HFF-Myc (cell line): ENCODE data around the gene ZFP36L1.
A peak's percentile ranks its signal among the peaks of the same experiment; 100 is the strongest.

Experiments
- DNase-seq: peaks from one replicate; pipeline ENCODE4 v3.0.0-alpha.2; 2011; ENCODE audit warnings: low read depth; ENCODE audit errors: extremely low read depth
- H3K4me3 ChIP-seq: replicated peaks from 2 replicates; pipeline ENCODE4 v1.5.1; 2011; ENCODE audit warnings: low read depth, mild to moderate bottlenecking, control low read depth, low read length
- CTCF ChIP-seq: IDR thresholded peaks from 2 replicates; pipeline ENCODE4 v1.5.1; 2012; ENCODE audit warnings: mild to moderate bottlenecking, low read depth, low read length, control low read depth; ENCODE audit errors: missing control alignments

The ZFP36L1 gene

GRCh38 chr14:68779761-68780323 lies 13.0 kb downstream of the ZFP36L1 start:
- TF ChIP-seq CTCF = no peak
- peak; percentile 90 for DNase-seq
- H3K4me3 ChIP-seq = no peak overlapping the region

- DNase-seq = no peak
- TF ChIP-seq CTCF = no peak
- H3K4me3 ChIP-seq = no peak overlapping the region
Measured at GRCh38 chr14:68777644-68778043, 15.2 kb downstream of the ZFP36L1 start.

- H3K4me3 ChIP-seq = no peak overlapping the region
- no peak for TF ChIP-seq CTCF
- DNase-seq = no peak
Measured at GRCh38 chr14:68775614-68776126, 17.2 kb downstream of the ZFP36L1 start.

GRCh38 chr14:68774771-68775613 lies 17.9 kb downstream of the ZFP36L1 start:
- no peak overlapping the region for H3K4me3 ChIP-seq
- DNase-seq = no peak
- TF ChIP-seq CTCF = no peak

- no peak overlapping the region for H3K4me3 ChIP-seq
- DNase-seq = no peak
- TF ChIP-seq CTCF = no peak
Measured at GRCh38 chr14:68772761-68773381, 20.0 kb downstream of the ZFP36L1 start.

- H3K4me3 ChIP-seq = no peak overlapping the region
- no peak for TF ChIP-seq CTCF
- no peak for DNase-seq
Measured at GRCh38 chr14:68771631-68772030, 21.2 kb downstream of the ZFP36L1 start.
